HG02798 (cell line): ENCODE data around the gene PAXIP1.
"Not testable (repeated sequence)": the region's sequence is repeated elsewhere in the genome, so short reads cannot be mapped to it uniquely, and the experiment has no call there.

Experiments
- ATAC-seq: cut with Tn5 transposase; IDR thresholded peaks from one replicate; pipeline ENCODE4 v1.9.1; 2021; ENCODE audit warnings: mild to moderate bottlenecking; ENCODE audit not compliant: unreplicated experiment, poor library complexity

PAXIP1 gene

GRCh38 chr7:154946166-154946565 lies 56.8 kb downstream of the PAXIP1 start:
- ATAC-seq: no peak

- no peak for ATAC-seq
These were observed 59.0 kb downstream of the PAXIP1 start for GRCh38 chr7:154943906-154944305.

- ATAC-seq: no peak
These were observed 60.2 kb downstream of the PAXIP1 start for GRCh38 chr7:154942691-154943090.

GRCh38 chr7:154937837-154938236 lies 65.1 kb downstream of the PAXIP1 start:
- ATAC-seq: no peak

- ATAC-seq: not testable (repeated sequence)
These were observed 68.5 kb downstream of the PAXIP1 start for GRCh38 chr7:154934353-154934952.

GRCh38 chr7:154931906-154932305 lies 71.0 kb downstream of the PAXIP1 start:
- no peak for ATAC-seq

- ATAC-seq: no peak
These were observed 73.8 kb downstream of the PAXIP1 start for GRCh38 chr7:154929006-154929726.

GRCh38 chr7:154928136-154929005 lies 74.6 kb downstream of the PAXIP1 start:
- ATAC-seq: peak; percentile 85

- peak; percentile 59 for ATAC-seq
These were observed 75.2 kb downstream of the PAXIP1 start for GRCh38 chr7:154927624-154928125.

- ATAC-seq: not testable (repeated sequence)
These were observed 80.5 kb downstream of the PAXIP1 start for GRCh38 chr7:154922472-154922871.

GRCh38 chr7:154919344-154920225 lies 83.3 kb downstream of the PAXIP1 start:
- ATAC-seq: no peak

GRCh38 chr7:154918741-154919140 lies 84.2 kb downstream of the PAXIP1 start:
- no peak for ATAC-seq

- ATAC-seq: no peak
These were observed 84.7 kb downstream of the PAXIP1 start for GRCh38 chr7:154918266-154918665.

GRCh38 chr7:154917808-154918160 lies 85.1 kb downstream of the PAXIP1 start:
- no peak for ATAC-seq

- ATAC-seq: no peak
These were observed 85.8 kb downstream of the PAXIP1 start for GRCh38 chr7:154916856-154917807.

GRCh38 chr7:154916381-154916780 lies 86.5 kb downstream of the PAXIP1 start:
- ATAC-seq: no peak

GRCh38 chr7:154915600-154915999 lies 87.3 kb downstream of the PAXIP1 start:
- ATAC-seq: no peak

- ATAC-seq: no peak
These were observed 87.9 kb downstream of the PAXIP1 start for GRCh38 chr7:154914996-154915380.
